Stomach (tissue), 9 donors: ENCODE data around the gene TRDN. TPM values are rescaled to one million over a fixed set of nuclear protein-coding genes. Genes with fewer than 3 reads are reported as not detected.

Experiments used
- DNase-seq, 2 donors: peaks; one replicate each; pipeline versions ENCODE4 v3.0.0 to v3.0.0-alpha.2; 2013 to 2019
- H3K27ac ChIP-seq, 5 donors: fragments of 200-600 bp in 4 of 5; sonication (generic) in 4 of 5; one replicate each; pipeline ENCODE4 v1.5.1; 2013 to 2019; ENCODE audit warnings: mild to moderate bottlenecking in 1 of 5, moderate library complexity in 1 of 5
- H3K27me3 ChIP-seq, 3 donors: fragments of 200-600 bp; sonication (generic); one replicate each; pipeline ENCODE4 v1.5.1; 2017 to 2019; ENCODE audit warnings: mixed run types in 1 of 3
- H3K36me3 ChIP-seq, 4 donors: fragments of 200-600 bp; sonication (generic); 1 replicate in 3 of 4; 2 replicates in 1 of 4; pipeline ENCODE4 v1.5.1; 2016 to 2019
- H3K4me1 ChIP-seq, 4 donors: fragments of 200-600 bp; sonication (generic); one replicate each; pipeline ENCODE4 v1.5.1; 2016 to 2019
- H3K4me3 ChIP-seq, 4 donors: fragments of 200-600 bp; sonication (generic) in 3 of 4; one replicate each; pipeline ENCODE4 v1.5.1; 2016 to 2019; ENCODE audit warnings: mild to moderate bottlenecking in 1 of 4
- H3K9me3 ChIP-seq, 4 donors: fragments of 200-600 bp; sonication (generic); one replicate each; pipeline ENCODE4 v1.5.1; 2016 to 2019
- EP300 ChIP-seq: sonication (generic); formaldehyde crosslinking; IDR thresholded peaks from one replicate; pipeline ENCODE4 v1.6.1; 2017; ENCODE audit warnings: antibody characterized with exemption
- POLR2A ChIP-seq, 4 donors: fragments of 450-650 bp; IDR thresholded peaks; one replicate each; pipeline ENCODE4 v1.6.1; 2016; ENCODE audit warnings: antibody characterized with exemption in 4 of 4, control low read depth in 2 of 4, mild to moderate bottlenecking in 1 of 4, moderate library complexity in 1 of 4
- POLR2AphosphoS5 ChIP-seq, 3 donors: sonication (generic); formaldehyde crosslinking; IDR thresholded peaks; one replicate each; pipeline ENCODE4 v1.6.1; 2016; ENCODE audit warnings: antibody characterized with exemption in 3 of 3
- WGBS, 5 donors: extraction: QIAGEN DNeasy Blood & Tissue Kit in 3 of 5; methylation state at CpG; one replicate each; pipeline versions ENCODE4 v1.1.5 to v1.1.7; 2013 to 2018; 5-methylcytosine and 5-hydroxymethylcytosine counted together
- intact Hi-C: fragments of 100-400 bp; cut with DNase I; formaldehyde crosslinking; loops from one replicate; pipeline ENCODE4 v1.15.1; 2023; ENCODE audit warnings: low total_unique reads
- polyA plus RNA-seq, 3 donors: library from polyadenylated mRNA; stranded (reverse); fragments of 200-250 nt; gene quantifications; one replicate each; pipeline ENCODE4 v1.2.3, GENCODE V29; 2013
- total RNA-seq, 5 donors: library from RNA; depleted of rRNA; stranded (reverse); fragments of >200 nt; gene quantifications; one replicate each; pipeline versions ENCODE4 v1.1.0 to v1.2.3, GENCODE V29; 2014 to 2016
- TF ChIP-seq, protein P1 (sequence below), 7 experiments: fragments of 450-650 bp in 4 of 7; fragments of 200-600 bp in 3 of 7; sonication (generic) in 3 of 7; IDR thresholded peaks; one replicate each; pipeline ENCODE4 v1.5.1; 2016 to 2019; ENCODE audit warnings: antibody characterized with exemption in 7 of 7, control low read depth in 2 of 7, mild to moderate bottlenecking in 1 of 7
- donor health status: healthy with polysubstance abuse.
- donor health status: Bipolar disorder and iron deficiency.
- donor health status: healthy.

Gene TRDN
- total and polyA plus RNA-seq, 8 donors = 0.18 to 2.4 TPM; not detected in 6

GRCh38 chr6:123509112-123509511 lies 127.6 kb downstream of the TRDN start:
- no peak for TF ChIP-seq EP300
- TF ChIP-seq, protein P1, sequence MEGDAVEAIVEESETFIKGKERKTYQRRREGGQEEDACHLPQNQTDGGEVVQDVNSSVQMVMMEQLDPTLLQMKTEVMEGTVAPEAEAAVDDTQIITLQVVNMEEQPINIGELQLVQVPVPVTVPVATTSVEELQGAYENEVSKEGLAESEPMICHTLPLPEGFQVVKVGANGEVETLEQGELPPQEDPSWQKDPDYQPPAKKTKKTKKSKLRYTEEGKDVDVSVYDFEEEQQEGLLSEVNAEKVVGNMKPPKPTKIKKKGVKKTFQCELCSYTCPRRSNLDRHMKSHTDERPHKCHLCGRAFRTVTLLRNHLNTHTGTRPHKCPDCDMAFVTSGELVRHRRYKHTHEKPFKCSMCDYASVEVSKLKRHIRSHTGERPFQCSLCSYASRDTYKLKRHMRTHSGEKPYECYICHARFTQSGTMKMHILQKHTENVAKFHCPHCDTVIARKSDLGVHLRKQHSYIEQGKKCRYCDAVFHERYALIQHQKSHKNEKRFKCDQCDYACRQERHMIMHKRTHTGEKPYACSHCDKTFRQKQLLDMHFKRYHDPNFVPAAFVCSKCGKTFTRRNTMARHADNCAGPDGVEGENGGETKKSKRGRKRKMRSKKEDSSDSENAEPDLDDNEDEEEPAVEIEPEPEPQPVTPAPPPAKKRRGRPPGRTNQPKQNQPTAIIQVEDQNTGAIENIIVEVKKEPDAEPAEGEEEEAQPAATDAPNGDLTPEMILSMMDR (IDR thresholded peaks at IDR 0.05) = no peak
- TF ChIP-seq POLR2AphosphoS5 (IDR thresholded peaks at IDR 0.05) = no peak
- no peak for TF ChIP-seq POLR2A (IDR thresholded peaks at IDR 0.05)
- 0 to 61% (median 42%) methylated on average over 1 of the region's 1 CpG for whole genome bisulfite sequencing, 5 donors
- Histone ChIP-seq H3K27ac (no peak overlapping the region), H3K4me3 (no peak overlapping the region), H3K27me3 (no peaks in the 10 kb centered on the region), H3K4me1 (no peaks in the 10 kb centered on the region), H3K9me3 (no peaks in the 10 kb centered on the region), H3K36me3 (no peaks in the 10 kb centered on the region)
- intact Hi-C loops = no loop called here
- no peak for DNase-seq

DNA sequence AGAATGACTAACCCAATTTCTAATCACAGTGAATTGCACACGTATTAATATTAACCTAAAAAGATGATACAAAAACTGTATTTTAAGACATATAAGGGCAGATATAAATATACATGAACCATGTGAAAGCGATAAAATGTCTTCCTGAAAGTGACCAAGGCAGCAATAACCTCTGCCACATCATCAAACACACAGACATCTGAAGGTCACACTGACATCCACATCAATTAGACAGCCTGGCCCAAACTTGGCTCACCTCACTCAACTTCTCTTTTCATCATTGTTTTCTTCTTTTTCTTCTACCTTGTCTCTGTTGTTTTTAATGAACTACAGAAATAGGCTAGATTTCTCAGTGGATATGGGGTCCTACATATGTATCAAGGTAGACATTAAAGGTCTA lies 128.5 kb downstream of the TRDN start:
- WGBS, 5 donors = 43 to 72% (median 52%) methylated on average over 2 of the region's 2 CpGs
- TF ChIP-seq, protein P1 (IDR thresholded peaks at IDR 0.05) = no peak
- TF ChIP-seq POLR2AphosphoS5 (IDR thresholded peaks at IDR 0.05) (no peak), EP300 (no peak), POLR2A (IDR thresholded peaks at IDR 0.05) (no peak)

GRCh38 chr6:123507582-123507981 lies 129.2 kb downstream of the TRDN start:
- WGBS, 5 donors = 47 to 70% (median 60%) methylated on average over 2 of the region's 2 CpGs
- intact Hi-C loops = no loop called here
- Histone ChIP-seq H3K4me1 (no peaks in the 10 kb centered on the region), H3K27ac (no peak overlapping the region), H3K4me3 (no peak overlapping the region), H3K9me3 (no peaks in the 10 kb centered on the region), H3K27me3 (no peaks in the 10 kb centered on the region), H3K36me3 (no peaks in the 10 kb centered on the region)
- DNase-seq = no peak
- TF ChIP-seq, protein P1 (IDR thresholded peaks at IDR 0.05) = no peak
- TF ChIP-seq EP300 = no peak

More for the DNA sequence above, 128.5 kb downstream of the TRDN start:
- no peaks in the 10 kb centered on the region for H3K27me3 ChIP-seq
- intact Hi-C loops = no loop called here
- DNase-seq = no peak
- no peak overlapping the region for H3K4me3 ChIP-seq
- H3K27ac ChIP-seq = no peak overlapping the region
- no peaks in the 10 kb centered on the region for H3K36me3 ChIP-seq
- no peaks in the 10 kb centered on the region for H3K4me1 ChIP-seq
- no peaks in the 10 kb centered on the region for H3K9me3 ChIP-seq

DNA sequence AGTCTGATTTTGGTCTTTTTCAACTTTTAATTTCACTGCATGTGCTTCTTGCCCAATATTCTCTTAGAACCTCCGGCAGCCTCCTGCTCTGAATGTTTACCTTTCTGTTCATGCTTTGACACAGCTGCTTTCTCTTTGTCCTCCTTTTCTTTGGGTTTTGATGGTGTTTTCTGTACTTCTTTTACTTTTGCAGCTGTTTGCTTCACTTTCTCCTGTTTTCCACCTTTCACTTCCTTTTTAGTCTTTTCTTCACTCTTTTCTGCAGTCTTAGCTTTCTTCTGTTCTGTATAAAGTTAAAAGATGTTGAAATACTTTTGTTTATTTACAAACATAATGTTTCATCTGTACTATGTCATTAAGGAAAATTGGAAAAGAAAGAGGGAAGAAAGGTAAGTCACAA lies 133.1 kb downstream of the TRDN start:
- TF ChIP-seq, protein P1 (IDR thresholded peaks at IDR 0.05) = no peak
- no peak for TF ChIP-seq EP300
- TF ChIP-seq POLR2A (IDR thresholded peaks at IDR 0.05) = no peak

More for the DNA sequence above, 133.1 kb downstream of the TRDN start:
- Histone ChIP-seq H3K27me3 (no peaks in the 10 kb centered on the region), H3K27ac (no peak overlapping the region), H3K9me3 (no peaks in the 10 kb centered on the region), H3K4me1 (no peaks in the 10 kb centered on the region), H3K36me3 (no peaks in the 10 kb centered on the region), H3K4me3 (no peak overlapping the region)
- WGBS, 5 donors = 22 to 36% (median 30%) methylated on average over 1 of the region's 1 CpG
- DNase-seq = no peak
- intact Hi-C loops = no loop called here
